Measurements from ENCODE around the gene DNAJA1.

Gene DNAJA1

GRCh38 chr9:33042473-33042872 lies 17.4 kb downstream of the DNAJA1 start:
- POLR2A ChIA-PET (ENCODE audit: low non-redundant PET), result no interaction called here
- CTCF ChIA-PET, result no interaction called here
- peak overlapping the region; percentile 57 for H3K27ac ChIP-seq
- TF ChIP-seq, protein P1, sequence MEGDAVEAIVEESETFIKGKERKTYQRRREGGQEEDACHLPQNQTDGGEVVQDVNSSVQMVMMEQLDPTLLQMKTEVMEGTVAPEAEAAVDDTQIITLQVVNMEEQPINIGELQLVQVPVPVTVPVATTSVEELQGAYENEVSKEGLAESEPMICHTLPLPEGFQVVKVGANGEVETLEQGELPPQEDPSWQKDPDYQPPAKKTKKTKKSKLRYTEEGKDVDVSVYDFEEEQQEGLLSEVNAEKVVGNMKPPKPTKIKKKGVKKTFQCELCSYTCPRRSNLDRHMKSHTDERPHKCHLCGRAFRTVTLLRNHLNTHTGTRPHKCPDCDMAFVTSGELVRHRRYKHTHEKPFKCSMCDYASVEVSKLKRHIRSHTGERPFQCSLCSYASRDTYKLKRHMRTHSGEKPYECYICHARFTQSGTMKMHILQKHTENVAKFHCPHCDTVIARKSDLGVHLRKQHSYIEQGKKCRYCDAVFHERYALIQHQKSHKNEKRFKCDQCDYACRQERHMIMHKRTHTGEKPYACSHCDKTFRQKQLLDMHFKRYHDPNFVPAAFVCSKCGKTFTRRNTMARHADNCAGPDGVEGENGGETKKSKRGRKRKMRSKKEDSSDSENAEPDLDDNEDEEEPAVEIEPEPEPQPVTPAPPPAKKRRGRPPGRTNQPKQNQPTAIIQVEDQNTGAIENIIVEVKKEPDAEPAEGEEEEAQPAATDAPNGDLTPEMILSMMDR (conservative IDR thresholded peaks at IDR 0.05; ENCODE audit: low read depth), result no peak
- no peak for DNase-seq (ENCODE audit: low spot score)

GRCh38 chr9:33043671-33044070 lies 18.6 kb downstream of the DNAJA1 start:
- ChIA-PET POLR2A (ENCODE audit: low non-redundant PET) (interaction anchor here (1.4 kb wide), 1 partner anchor 19 kb away, joined by 3 read pairs; the partner anchor contains the start of gene DNAJA1), CTCF (no interaction called here)
- TF ChIP-seq, protein P1 (conservative IDR thresholded peaks at IDR 0.05; ENCODE audit: low read depth), result no peak
- H3K27ac ChIP-seq, result peak overlapping the region; percentile 95
- no peak for DNase-seq (ENCODE audit: low spot score)

DNA sequence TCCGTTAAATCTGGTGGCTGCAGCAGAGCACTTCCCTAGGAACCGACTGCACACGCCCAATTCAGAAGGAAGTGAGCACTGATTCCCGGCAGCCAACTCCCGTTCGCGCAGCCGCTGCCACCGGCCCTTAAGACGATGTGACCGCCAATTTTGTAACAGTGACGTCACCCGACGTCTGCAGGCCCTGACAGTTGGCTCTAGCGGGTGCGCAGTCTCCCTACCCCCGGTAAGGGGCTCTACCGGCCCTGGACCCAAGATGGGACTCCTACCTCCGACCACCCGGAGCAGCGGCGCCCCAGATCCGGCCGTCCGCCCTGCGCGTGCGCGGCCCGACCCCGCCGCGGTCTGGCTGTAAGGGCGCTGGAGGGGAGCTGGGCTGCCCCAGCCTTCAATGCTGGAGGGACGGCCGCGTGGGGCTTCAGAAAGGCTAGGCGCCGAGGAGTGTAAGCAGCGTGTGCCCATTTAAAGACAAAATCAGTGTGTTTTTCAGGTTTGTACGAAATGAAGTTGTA lies 19.1 kb downstream of the DNAJA1 start:
- ChIA-PET POLR2A (ENCODE audit: low non-redundant PET) (interaction anchor here (1.4 kb wide), 1 partner anchor 19 kb away, joined by 3 read pairs; the partner anchor contains the start of gene DNAJA1), CTCF (no interaction called here)
- peak; percentile 90 for DNase-seq (ENCODE audit: low spot score)
- TF ChIP-seq, protein P1 (conservative IDR thresholded peaks at IDR 0.05; ENCODE audit: low read depth), result no peak
- peak overlapping the region; percentile 95 for H3K27ac ChIP-seq

- H3K27ac ChIP-seq, result peak overlapping the region; percentile 95
- CTCF ChIA-PET, result interaction anchor here (0.6 kb wide), 1 partner anchor 15 kb away, joined by 3 read pairs; no protein-coding TSS in a partner anchor
- peak; percentile 48 for DNase-seq (ENCODE audit: low spot score)
- POLR2A ChIA-PET (ENCODE audit: low non-redundant PET), result interaction anchor here (1.4 kb wide), 1 partner anchor 20 kb away, joined by 3 read pairs; the partner anchor contains the start of gene DNAJA1
- TF ChIP-seq, protein P1 (conservative IDR thresholded peaks at IDR 0.05; ENCODE audit: low read depth), result peak; percentile 66
These were observed 19.7 kb downstream of the DNAJA1 start for GRCh38 chr9:33044677-33045282.

GRCh38 chr9:33046061-33046460 lies 21.0 kb downstream of the DNAJA1 start:
- no peak for DNase-seq (ENCODE audit: low spot score)
- CTCF ChIA-PET, result interaction anchor here (0.6 kb wide), 1 partner anchor 27 kb away, joined by 3 read pairs; no protein-coding TSS in a partner anchor
- TF ChIP-seq, protein P1 (conservative IDR thresholded peaks at IDR 0.05; ENCODE audit: low read depth), result no peak
- H3K27ac ChIP-seq, result no peak overlapping the region
- POLR2A ChIA-PET (ENCODE audit: low non-redundant PET), result no interaction called here

- H3K27ac ChIP-seq, result no peak overlapping the region
- TF ChIP-seq, protein P1 (conservative IDR thresholded peaks at IDR 0.05; ENCODE audit: low read depth), result no peak
- POLR2A ChIA-PET (ENCODE audit: low non-redundant PET), result no interaction called here
- CTCF ChIA-PET, result interaction anchor here (0.6 to 0.7 kb wide), 2 partner anchors 38 to 428 kb away, joined by 3 to 4 read pairs; no protein-coding TSS in a partner anchor
- no peak for DNase-seq (ENCODE audit: low spot score)
These were observed 23.0 kb downstream of the DNAJA1 start for GRCh38 chr9:33048054-33048465.
